Measurements from ENCODE around the gene SSPN.

Gene SSPN

DNA sequence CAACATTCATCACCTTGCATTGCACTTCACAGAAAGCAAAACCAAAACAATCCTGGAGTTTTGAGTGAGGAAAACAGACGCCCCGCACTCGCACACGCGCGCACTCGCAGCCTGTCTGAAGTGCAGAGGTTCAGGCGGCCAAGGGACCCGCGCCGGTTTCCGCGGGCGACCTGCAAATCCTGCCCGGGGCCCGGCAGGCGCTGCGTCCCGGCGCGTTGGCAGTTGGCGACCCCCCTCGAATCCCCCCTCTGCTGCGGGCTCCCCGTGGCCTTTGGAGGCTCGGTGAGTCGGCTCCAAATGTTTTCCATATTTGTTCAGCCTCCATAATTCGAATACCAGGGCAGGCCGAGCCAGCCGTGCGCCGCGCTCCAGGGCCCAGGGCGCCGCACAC is at the start of gene SSPN:
Gene SSPN (plus strand): TSS at position 324 of the 391 bp plus-strand sequence. CDS start 100 bp downstream, outside the sequence.
- no peak for DNase-seq

DNA sequence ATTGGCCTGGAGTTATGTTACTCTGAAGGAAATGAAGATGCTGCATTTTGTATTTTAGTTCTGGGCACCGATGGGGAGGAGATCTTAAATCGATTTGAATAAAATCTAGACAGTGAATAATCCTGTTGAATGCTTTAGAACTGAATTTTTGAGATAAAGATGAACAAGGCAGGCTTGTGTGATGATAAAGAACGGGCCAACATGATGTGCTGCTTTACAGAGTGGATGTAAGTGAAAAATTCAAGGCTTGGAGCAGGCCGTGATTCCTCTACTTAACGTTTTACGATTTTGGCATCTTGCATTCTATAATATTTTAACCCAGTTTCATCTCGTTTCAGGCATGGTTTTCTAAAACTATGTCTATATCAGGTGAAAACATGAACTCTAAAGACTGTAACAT is 47.1 kb upstream of the SSPN start:
- DNase-seq = no peak

DNA sequence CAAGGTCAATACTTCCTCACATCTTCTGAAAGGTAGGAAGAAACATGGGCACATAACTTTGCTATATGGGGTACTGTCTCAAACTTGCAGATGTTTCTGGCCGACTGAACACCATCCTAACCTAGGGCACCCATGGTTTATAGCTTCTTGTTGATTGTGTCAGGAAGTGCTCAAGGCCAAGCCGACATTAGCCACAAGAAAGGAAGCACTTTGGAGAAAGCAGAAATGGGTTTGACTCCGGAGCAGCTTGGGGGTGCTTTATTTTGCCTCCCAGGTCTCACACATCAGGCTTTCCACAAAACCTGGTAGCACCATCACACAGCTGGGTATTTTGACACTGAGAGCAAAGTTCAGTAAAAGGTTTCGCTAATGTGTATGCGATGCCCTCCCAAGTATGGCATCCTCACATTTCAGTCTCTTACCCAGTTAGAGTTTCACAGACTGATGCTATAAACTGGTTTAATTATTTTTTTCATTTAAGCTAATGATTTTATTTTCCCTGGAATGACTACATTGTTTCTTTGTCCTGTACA is 45.3 kb upstream of the SSPN start:
- no peak for DNase-seq

GRCh38 chr12:26150736-26151450 is 44.5 kb upstream of the SSPN start:
- DNase-seq = no peak

DNA sequence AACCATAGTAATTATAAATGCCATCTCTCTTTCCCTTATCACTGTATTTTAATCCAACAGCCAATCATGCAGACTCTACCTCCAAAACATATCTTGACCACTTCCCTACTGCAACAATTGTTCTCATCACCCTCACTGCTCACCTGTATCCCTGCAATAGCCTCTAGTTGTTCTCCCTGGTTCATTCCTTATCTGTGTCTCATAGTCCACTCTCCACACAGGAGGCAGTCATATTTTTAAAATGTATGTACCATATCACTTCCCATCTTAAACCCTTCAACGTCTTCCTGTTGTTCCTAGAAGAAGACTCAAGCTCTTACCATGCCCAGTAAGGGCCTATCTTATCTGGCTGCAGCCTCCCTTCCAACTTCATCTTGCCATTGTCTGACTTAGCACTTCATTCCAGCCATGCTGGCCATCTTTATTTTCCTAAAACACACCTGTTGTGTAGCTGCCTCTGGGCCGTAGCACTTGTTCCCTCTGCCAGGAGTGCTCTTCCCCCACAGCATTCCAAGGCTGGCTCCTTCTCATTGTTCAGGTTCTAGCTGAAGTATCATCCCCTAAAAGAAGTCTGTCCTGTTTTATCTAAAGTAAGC is 42.8 kb upstream of the SSPN start:
- no peak for DNase-seq

- DNase-seq = no peak
These were observed 41.8 kb upstream of the SSPN start for GRCh38 chr12:26153421-26154154.

DNA sequence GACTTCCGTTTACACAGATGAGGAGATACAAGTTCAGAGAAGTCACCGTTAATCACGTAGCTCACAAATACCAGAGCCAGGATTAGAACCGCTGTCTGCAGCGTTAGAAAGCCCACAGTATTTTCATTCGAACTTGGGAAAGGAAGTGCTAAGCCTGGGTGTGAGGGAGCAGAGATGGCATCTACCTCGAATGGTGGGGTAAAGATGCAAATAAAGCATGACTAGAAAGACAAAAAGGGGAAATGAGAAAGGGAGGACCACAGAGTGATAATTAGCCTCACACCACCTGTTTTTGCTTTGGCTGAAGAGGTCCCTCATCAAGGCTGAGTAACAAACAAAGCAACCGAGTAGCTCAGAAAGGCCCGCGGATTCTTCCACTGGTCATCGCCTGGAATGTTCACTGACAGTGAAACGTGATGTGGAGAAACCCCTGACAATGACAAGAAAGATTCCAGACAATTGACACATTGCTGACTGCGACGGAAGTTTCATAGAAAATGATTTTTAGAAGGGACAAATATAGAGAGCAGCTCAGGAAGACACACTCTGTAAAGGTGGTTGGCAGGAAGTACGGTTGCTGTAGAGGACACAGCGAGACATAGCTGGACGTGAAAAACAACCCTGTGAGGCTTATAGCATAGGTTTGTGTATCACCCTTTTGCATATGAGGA is 39.0 kb upstream of the SSPN start:
- DNase-seq = no peak

DNA sequence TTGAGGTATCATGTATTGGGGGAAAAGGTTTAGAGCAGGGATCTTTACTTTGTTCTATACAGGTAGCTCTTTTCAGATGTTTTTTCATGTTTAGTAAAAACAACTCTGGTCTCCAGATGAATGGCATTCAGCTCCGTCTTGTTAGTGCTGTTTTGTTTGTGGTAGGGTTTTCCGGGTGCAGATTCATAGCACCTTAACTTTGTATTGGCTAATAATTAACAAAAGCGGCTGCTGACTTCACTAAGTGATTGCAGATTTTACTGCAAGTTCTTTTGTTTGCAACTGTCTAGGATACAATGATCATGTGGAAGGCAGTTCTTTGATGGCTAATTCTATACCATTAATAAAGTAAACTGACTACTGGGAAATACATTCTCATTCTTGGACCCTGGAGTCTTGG is 38.4 kb upstream of the SSPN start:
- no peak for DNase-seq

DNA sequence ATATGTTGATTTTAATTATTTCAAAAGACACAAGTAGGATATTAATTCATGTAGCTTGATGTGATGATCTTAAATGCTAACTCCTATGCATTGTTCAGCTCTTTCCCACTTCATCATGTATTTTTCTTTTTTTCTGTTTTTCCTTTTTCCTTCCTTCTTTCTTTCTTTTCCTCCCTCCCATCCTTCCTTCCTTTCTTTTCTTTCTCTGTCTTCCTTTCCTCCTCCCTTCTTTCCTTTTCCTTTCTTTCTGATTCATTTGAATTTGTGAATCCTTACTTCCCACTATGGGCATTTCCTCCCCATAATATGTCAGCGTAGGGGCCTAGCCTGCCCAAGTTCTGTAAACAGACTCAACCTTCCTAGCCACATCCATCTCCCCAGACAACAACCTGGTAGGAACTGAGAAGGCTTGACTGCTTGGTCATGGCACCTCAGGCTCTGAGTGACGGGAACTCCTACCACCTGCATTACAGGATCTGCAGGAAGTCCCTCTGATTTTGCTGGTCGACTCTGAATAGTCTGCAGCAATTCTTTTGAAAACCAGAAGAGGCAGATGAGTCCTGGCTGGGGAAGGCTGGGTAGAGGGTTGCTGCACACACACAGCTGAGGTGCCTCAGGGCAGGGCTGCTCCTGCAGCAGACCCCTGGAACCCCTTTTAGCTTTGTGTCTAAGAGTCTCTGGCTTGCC is 37.2 kb upstream of the SSPN start:
- no peak for DNase-seq

DNA sequence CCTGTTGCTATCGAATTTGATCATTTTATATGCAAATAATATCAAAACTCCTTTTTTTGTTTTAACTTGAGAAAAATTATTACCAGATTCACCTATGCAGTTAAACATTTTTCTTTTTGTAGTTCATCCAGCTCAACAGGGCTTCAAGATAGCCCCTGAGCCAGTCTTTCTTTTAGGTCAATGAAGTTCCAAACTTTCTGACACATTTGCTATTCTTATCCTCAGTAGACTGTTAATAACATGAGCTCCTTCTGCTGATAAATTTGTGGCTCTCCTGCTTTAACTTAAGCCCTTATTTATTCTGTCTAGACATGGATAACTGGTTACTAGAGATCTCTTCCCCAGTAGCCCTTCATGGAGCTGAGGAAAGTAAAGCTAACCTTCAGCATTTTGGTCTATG is 33.2 kb upstream of the SSPN start:
- no peak for DNase-seq

DNA sequence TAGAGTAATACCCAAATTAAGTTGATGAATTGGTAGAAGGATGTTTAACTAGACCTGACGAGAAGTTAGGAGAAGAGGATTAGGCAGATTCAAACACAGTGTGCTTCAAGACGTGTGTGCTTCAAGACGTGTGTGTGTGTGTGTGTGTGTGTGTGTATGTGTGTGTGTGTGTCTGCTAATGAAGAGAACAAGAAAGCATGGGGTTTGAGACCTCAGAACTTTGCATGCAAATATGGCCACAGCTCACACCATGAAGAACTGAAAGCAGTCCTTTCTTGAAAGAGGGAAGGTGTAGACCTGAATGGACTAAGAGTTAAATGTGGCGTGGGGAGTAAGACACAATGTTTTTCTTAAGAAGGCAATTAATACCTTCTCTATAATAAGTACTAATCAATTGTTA is 32.5 kb upstream of the SSPN start:
- DNase-seq = no peak

DNA sequence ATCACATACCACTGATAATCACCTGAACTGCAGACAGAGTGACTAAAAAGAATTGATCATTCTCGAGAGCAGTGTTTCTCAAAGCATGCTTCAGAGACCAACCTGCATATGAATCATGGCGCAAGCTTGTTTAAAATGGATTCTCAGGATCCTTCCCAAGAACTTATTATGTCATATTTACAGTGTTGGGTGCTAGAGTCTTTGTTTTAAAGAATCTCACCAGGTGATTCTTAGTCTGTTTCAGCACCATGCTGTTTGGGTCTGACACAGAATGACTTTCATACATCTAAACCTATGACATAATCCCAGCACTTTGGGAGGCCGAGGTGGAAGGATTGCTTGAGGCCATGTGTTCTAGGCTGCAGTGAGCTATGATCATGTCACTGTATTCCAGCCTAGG is 31.3 kb upstream of the SSPN start:
- DNase-seq = no peak

DNA sequence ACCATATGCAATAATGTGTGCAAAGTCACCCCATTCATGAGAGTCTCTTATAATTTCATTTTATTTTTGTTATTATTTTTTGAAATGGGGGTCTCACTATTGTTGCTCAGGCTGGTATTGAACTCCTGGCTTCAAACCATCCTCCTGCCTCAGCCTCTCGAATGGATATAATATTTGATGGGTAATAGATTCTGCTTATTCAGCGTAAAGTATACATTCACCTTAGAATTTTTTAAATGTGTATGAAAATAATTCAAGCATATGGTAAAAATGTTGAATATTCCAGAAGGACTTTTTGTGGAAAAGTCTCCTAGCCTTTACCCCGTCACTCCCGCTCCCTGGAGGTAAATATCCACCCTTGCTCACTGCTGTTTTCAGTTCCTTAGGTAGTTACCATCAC is 23.4 kb upstream of the SSPN start:
- no peak for DNase-seq

- DNase-seq = no peak
These were observed 22.8 kb upstream of the SSPN start for GRCh38 chr12:26172539-26172938.

- no peak for DNase-seq
These were observed 22.3 kb upstream of the SSPN start for GRCh38 chr12:26172946-26173552.

DNA sequence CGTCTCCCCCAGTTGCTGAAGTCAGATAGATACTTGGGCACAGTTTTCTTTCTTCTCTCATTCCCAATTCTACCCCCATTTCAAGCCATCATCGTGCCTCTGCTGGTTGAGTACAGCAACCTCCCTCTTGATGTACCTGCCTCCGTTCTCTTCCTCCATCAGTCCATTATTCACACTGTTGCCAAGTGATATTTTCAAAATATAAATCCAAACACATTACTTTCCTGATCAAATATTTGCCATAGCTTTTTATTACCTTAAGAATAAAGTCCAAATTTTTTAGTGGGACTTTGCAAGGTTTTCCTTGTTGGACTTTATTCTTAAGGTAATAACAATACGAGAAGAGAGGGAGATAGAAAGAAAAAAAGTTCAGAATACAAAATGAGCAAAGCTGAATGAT is 18.6 kb upstream of the SSPN start:
- no peak for DNase-seq

DNA sequence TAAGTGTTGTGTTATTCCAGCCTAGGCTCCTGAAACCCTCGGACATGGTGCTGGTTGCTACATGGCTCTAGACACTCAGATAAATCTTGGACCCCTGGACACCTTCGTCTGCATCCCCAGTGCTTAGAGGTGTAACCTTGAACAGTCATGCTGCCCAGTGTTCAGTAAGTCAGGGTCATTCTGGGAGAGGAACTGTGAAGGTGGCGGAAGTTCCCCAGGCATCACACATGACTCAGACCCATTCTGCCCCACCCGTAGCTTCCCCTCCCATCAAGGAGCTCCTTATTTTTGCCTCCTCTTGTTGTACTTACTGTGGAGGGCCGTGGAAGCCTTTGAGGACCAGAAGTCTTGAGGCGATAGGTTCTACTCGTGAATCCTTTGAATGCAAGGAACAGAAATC is 18.1 kb upstream of the SSPN start:
- no peak for DNase-seq

GRCh38 chr12:26179826-26180225 is 15.5 kb upstream of the SSPN start:
- no peak for DNase-seq

DNA sequence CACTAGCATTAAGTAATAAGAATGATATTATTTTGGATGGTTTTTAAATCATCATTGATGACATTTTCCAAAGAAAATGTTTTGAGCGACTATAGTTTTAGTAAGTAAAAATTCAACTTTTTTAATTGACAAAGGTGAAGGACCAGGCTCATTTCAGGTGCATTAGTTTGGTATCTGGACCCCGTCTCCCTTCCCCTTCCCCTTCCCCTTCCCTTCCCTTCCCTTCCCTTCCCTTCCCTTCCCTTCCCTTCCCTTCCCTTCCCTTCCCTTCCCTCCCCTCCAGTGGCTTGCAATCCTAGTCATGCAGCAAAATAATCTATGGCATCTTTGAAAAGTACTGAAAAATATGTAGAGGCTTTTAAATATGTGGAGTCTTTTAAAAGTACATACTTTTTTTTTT is 13.0 kb upstream of the SSPN start:
- no peak for DNase-seq

GRCh38 chr12:26185532-26186320 is 9.6 kb upstream of the SSPN start:
- no peak for DNase-seq

- no peak for DNase-seq
These were observed 8.2 kb upstream of the SSPN start for GRCh38 chr12:26187014-26187798.
